ENCODE results near the gene GPS1.

GRCh38 chr17:82090549-82091263, 39.0 kb downstream of the GPS1 start:
- TF ChIP-seq CTCF (IDR thresholded peaks at IDR 0.05; ENCODE audit: borderline replicate concordance, extremely low read depth, low read length, poor library complexity, severe bottlenecking), result no peak
- TF ChIP-seq EZH2 (IDR thresholded peaks at IDR 0.05; ENCODE audit: borderline replicate concordance, low read depth, low read length, severe bottlenecking), result no peak
